HepG2 (cell line): ENCODE results near the gene IRF1. TPM values are rescaled to one million over a fixed set of nuclear protein-coding genes. Genes with fewer than 3 reads are reported as not detected.
A peak's percentile ranks its signal among the peaks of the same experiment; 100 is the strongest.

Source experiments
- ATAC-seq: fragments of 200-7000 bp; cut with Tn5 transposase; 3 replicates; pipeline ENCODE4 v1.9.1; 2020; ENCODE audit warnings: mild to moderate bottlenecking, moderate library complexity
- Bru-seq: library from RNA; stranded (reverse); fragments of 400-500 nt; gene quantifications from one replicate; lab custom pipeline; 2021; lab: Mats Ljungman, UMichigan
- BruChase-seq, 2 experiments: library from RNA; stranded (reverse); fragments of 400-500 nt; gene quantifications; one replicate each; lab custom pipeline; 2021; lab: Mats Ljungman, UMichigan
- BruUV-seq: library from RNA; stranded (reverse); fragments of 400-500 nt; replicated peaks from 2 replicates; lab custom pipeline; 2021; lab: Mats Ljungman, UMichigan
- CTCF ChIA-PET: fragments of 300-600 bp; formaldehyde crosslinking; extraction: SDS; loops from one replicate; lab custom pipeline; 2021; ENCODE audit warnings: low total read pairs, inconsistent platforms, low intra/inter-chr PET ratio; lab: Yijun Ruan, JAX
- POLR2A ChIA-PET: fragments of 350-600 bp; sonication (Branson Sonifier 250); formaldehyde crosslinking; loops from one replicate; lab custom pipeline; 2020; ENCODE audit warnings: antibody characterized with exemption, inconsistent platforms; lab: Yijun Ruan, JAX
- DNase-seq: peaks from one replicate; pipeline ENCODE4 v3.0.0-alpha.2; 2015; ENCODE audit warnings: low spot score
- FAIRE-seq: peaks from 3 replicates; lab custom pipeline; 2011; peaks lifted over from hg19 to GRCh38; lab: Jason Lieb, UNC
- H2AFZ ChIP-seq: one replicate; pipeline ENCODE4 v1.6.1; 2011; ENCODE audit warnings: low read length, inconsistent platforms
- H3K27ac ChIP-seq: fragments of 300-600 bp; 3 replicates; pipeline ENCODE4 v1.8.0; 2011; ENCODE audit warnings: mixed run types, mild to moderate bottlenecking, mixed read lengths, low read length, inconsistent platforms; ENCODE audit not compliant: insufficient read depth; ENCODE audit errors: extremely low read length
- H3K27me3 ChIP-seq, 2 experiments: fragments of 200-600 bp in 1 of 2; 2 replicates in 1 of 2; 3 replicates in 1 of 2; pipeline versions ENCODE4 v1.6.0 to v1.8.0; 2011; ENCODE audit warnings: low read length in 2 of 2, mild to moderate bottlenecking in 2 of 2, moderate library complexity in 2 of 2, inconsistent platforms in 1 of 2; ENCODE audit not compliant: insufficient read depth in 2 of 2, control insufficient read depth in 1 of 2
- H3K36me3 ChIP-seq, 2 experiments: fragments of 200-600 bp in 1 of 2; replicated peaks in 1 of 2; 2 replicates in 1 of 2; 3 replicates in 1 of 2; pipeline versions ENCODE4 v1.5.1 to v1.8.0; 2011; ENCODE audit warnings: low read length in 2 of 2, inconsistent platforms in 1 of 2; ENCODE audit not compliant: insufficient read depth in 2 of 2, control insufficient read depth in 1 of 2
- H3K4me1 ChIP-seq: 2 replicates; pipeline ENCODE4 v1.5.1; 2012; ENCODE audit warnings: low read length, inconsistent platforms; ENCODE audit not compliant: insufficient read depth
- H3K4me2 ChIP-seq: 2 replicates; pipeline ENCODE4 v1.6.0; 2011; ENCODE audit warnings: low read depth, low read length, inconsistent platforms
- H3K4me3 ChIP-seq, 3 experiments: fragments of 200-600 bp in 1 of 3; sonication (generic), shearing (Covaris generic) in 1 of 3; replicated peaks in 1 of 3; 2 replicates each; pipeline ENCODE4 v1.5.1; 2011 to 2016; ENCODE audit warnings: low read length in 3 of 3, inconsistent platforms in 2 of 3, low read depth in 2 of 3, mild to moderate bottlenecking in 2 of 3, control low read depth in 1 of 3, mixed read lengths in 1 of 3; ENCODE audit not compliant: insufficient read depth in 1 of 3
- H3K79me2 ChIP-seq: one replicate; pipeline ENCODE4 v1.6.1; 2011; ENCODE audit warnings: low read length, inconsistent platforms; ENCODE audit not compliant: insufficient read depth
- H3K9ac ChIP-seq: 2 replicates; pipeline ENCODE4 v1.6.0; 2011; ENCODE audit warnings: mild to moderate bottlenecking, low read depth, low read length, inconsistent platforms; ENCODE audit not compliant: insufficient read depth
- H3K9me3 ChIP-seq: 2 replicates; pipeline ENCODE4 v1.5.1; 2012; ENCODE audit warnings: mild to moderate bottlenecking, low read length
- H4K20me1 ChIP-seq: 2 replicates; pipeline ENCODE4 v1.6.0; 2011; ENCODE audit warnings: inconsistent platforms, mild to moderate bottlenecking, low read length, moderate library complexity; ENCODE audit not compliant: insufficient read depth
- DNMT3B ChIP-seq: conservative IDR thresholded peaks from 2 replicates; pipeline ENCODE4 v1.6.1; 2016; ENCODE audit warnings: missing biosample characterization, control low read depth
- FOXP4 ChIP-seq: sonication (generic); formaldehyde crosslinking; IDR thresholded peaks from 2 replicates; pipeline ENCODE4 v1.4.0; 2020; ENCODE audit warnings: missing genetic modification reagents
- HOXD1 ChIP-seq: sonication (generic); formaldehyde crosslinking; IDR thresholded peaks from 2 replicates; pipeline ENCODE4 v1.5.0; 2020; ENCODE audit warnings: missing genetic modification reagents
- IRF2 ChIP-seq: IDR thresholded peaks from 2 replicates; pipeline ENCODE4 v1.6.1; 2018; ENCODE audit warnings: missing genetic modification reagents, missing compliant biosample characterization
- IRX3 ChIP-seq: sonication (generic); formaldehyde crosslinking; IDR thresholded peaks from 2 replicates; pipeline ENCODE4 v1.8.1; 2023; ENCODE audit warnings: mild to moderate bottlenecking, low read depth, missing genetic modification reagents, borderline replicate concordance
- KLF16 ChIP-seq, 2 experiments: sonication (generic) in 1 of 2; formaldehyde crosslinking in 1 of 2; IDR thresholded peaks; 2 replicates each; pipeline versions ENCODE4 v1.6.1 to v1.8.0; 2016 to 2023; ENCODE audit warnings: missing genetic modification reagents in 2 of 2, missing compliant biosample characterization in 1 of 2
- SMAD3 ChIP-seq: sonication (generic); formaldehyde crosslinking; IDR thresholded peaks from 2 replicates; pipeline ENCODE4 v1.4.0; 2020; ENCODE audit warnings: missing genetic modification reagents
- SP2 ChIP-seq: sonication (generic); formaldehyde crosslinking; IDR thresholded peaks from 2 replicates; pipeline ENCODE4 v1.5.1; 2020; ENCODE audit warnings: mild to moderate bottlenecking, missing genetic modification reagents
- ZFP62 ChIP-seq: sonication (generic); formaldehyde crosslinking; IDR thresholded peaks from 2 replicates; pipeline ENCODE4 v1.4.0; 2020; ENCODE audit warnings: missing genetic modification reagents
- ZNF20 ChIP-seq: sonication (generic); formaldehyde crosslinking; IDR thresholded peaks from 2 replicates; pipeline ENCODE4 v1.4.0; 2020; ENCODE audit warnings: mild to moderate bottlenecking, moderate library complexity, missing genetic modification reagents
- WGBS: methylation state at CpG from one replicate; pipeline ENCODE4 v1.1.6; 2017; ENCODE audit warnings: low lambda C conversion rate; 5-methylcytosine and 5-hydroxymethylcytosine counted together
- in situ Hi-C: cut with HindIII; loops from 2 replicates; pipeline ENCODE4 v1.10.0; 2017; ENCODE audit warnings: low pct_unique_long_range_greater_than_20kb; ENCODE audit not compliant: extremely low pct_ligation_motif_present
- intact Hi-C: fragments of 100-400 bp; cut with micrococcal nuclease; formaldehyde crosslinking; loops from one replicate; pipeline ENCODE4 v1.10.0; 2022; ENCODE audit not compliant: unreplicated experiment
- long read RNA-seq, 2 experiments: library from RNA in 1 of 2; library from polyadenylated mRNA in 1 of 2; stranded (forward) in 1 of 2; unstranded in 1 of 2; transcript quantifications; one replicate each; pipeline ENCODE4 v2.0.0, GENCODE V29; 2019 to 2022
- polyA minus RNA-seq, 3 experiments: library from RNA; depleted of rRNA, polyadenylated mRNA; stranded (reverse); fragments of >200 nt; gene quantifications; 2 replicates each; pipeline ENCODE4 v1.2.3, GENCODE V29; 2011; ENCODE audit warnings: low replicate concordance in 1 of 3
- polyA plus RNA-seq, 8 experiments: library from polyadenylated mRNA; depleted of rRNA in 3 of 8; stranded (reverse) in 7 of 8; unstranded in 1 of 8; fragments of >200 nt; fragmentation: Illumina TruSeq in 4 of 8; extraction: Trizol in 4 of 8; gene quantifications; 2 replicates each; pipeline versions ENCODE4 v1.2.1 to v1.2.3, GENCODE V29; 2011 to 2016; ENCODE audit warnings: low read depth in 4 of 8, missing spikeins in 1 of 8, mixed read lengths in 1 of 8; ENCODE audit not compliant: insufficient read depth in 1 of 8
- total RNA-seq, 5 experiments: library from RNA; depleted of rRNA; stranded (reverse); fragments of >200 nt; fragmentation: Illumina TruSeq; extraction: Trizol; gene quantifications; 2 replicates each; pipeline ENCODE4 v1.2.3, GENCODE V29; 2016; ENCODE audit warnings: low read depth in 1 of 5
- TF ChIP-seq, protein P1 (sequence below): sonication (generic); formaldehyde crosslinking; IDR thresholded peaks from 2 replicates; pipeline ENCODE4 v1.4.0; 2020; ENCODE audit warnings: missing genetic modification reagents
- TF ChIP-seq, protein P2 (sequence below): sonication (generic); formaldehyde crosslinking; IDR thresholded peaks from 2 replicates; pipeline ENCODE4 v1.5.0; 2020; ENCODE audit warnings: missing genetic modification reagents, mild to moderate bottlenecking, borderline replicate concordance

IRF1 gene
- total RNA-seq (2016; rRNA removed; fragmentation: Illumina TruSeq; extraction: Trizol) (5.8 and 8.8 TPM in 2 replicates), polyA plus RNA-seq (2011; rRNA removed) (4.1 and 4.4 TPM in 2 replicates), polyA minus RNA-seq (2011; rRNA and poly(A)+ RNA removed; ENCODE audit: low replicate concordance) (24.0 and 36.4 TPM in 2 replicates), Bru-seq, nascent RNA (percentile 71 among the genes with signal in this experiment), BruChase-seq, experiment 1, labeled RNA remaining after a 6-hour chase (percentile 65 among the genes with signal in this experiment), BruChase-seq, experiment 2, labeled RNA remaining after a 2-hour chase (percentile 68 among the genes with signal in this experiment)
- total RNA-seq (2016; cell fraction: cytosol; rRNA removed; fragmentation: Illumina TruSeq; extraction: Trizol; ENCODE audit: low read depth): 1.2 and 1.9 TPM in 2 replicates
- 4.4 and 10.1 TPM in 2 replicates for total RNA-seq (2016; cell fraction: insoluble cytoplasmic fraction; rRNA removed; fragmentation: Illumina TruSeq; extraction: Trizol)
- 2.5 and 3.3 TPM in 2 replicates for total RNA-seq (2016; cell fraction: membrane; rRNA removed; fragmentation: Illumina TruSeq; extraction: Trizol)
- 14.5 and 19.2 TPM in 2 replicates for total RNA-seq (2016; cell fraction: nucleus; rRNA removed; fragmentation: Illumina TruSeq; extraction: Trizol)
- polyA plus RNA-seq (2011; cell fraction: cytosol; rRNA removed): 4.7 and 4.8 TPM in 2 replicates
- polyA plus RNA-seq (2011; cell fraction: nucleus; rRNA removed): 10.1 and 10.8 TPM in 2 replicates
- polyA plus RNA-seq (2012): 3.4 and 4.0 TPM in 2 replicates
- 0.75 and 0.77 TPM in 2 replicates for polyA plus RNA-seq (2016; cell fraction: cytosol; fragmentation: Illumina TruSeq; extraction: Trizol; ENCODE audit: low read depth)
- 5.3 and 6.8 TPM in 2 replicates for polyA plus RNA-seq (2016; cell fraction: insoluble cytoplasmic fraction; fragmentation: Illumina TruSeq; extraction: Trizol; ENCODE audit: low read depth)
- polyA plus RNA-seq (2016; cell fraction: membrane; fragmentation: Illumina TruSeq; extraction: Trizol; ENCODE audit: low read depth): 0.80 and 1.4 TPM in 2 replicates
- 8.7 and 9.9 TPM in 2 replicates for polyA plus RNA-seq (2016; cell fraction: nucleus; fragmentation: Illumina TruSeq; extraction: Trizol; ENCODE audit: insufficient read depth, low read depth)
- 4.7 and 7.5 TPM in 2 replicates for polyA minus RNA-seq (2011; cell fraction: cytosol; rRNA and poly(A)+ RNA removed)
- polyA minus RNA-seq (2011; cell fraction: nucleus; rRNA and poly(A)+ RNA removed): 28.5 and 37.7 TPM in 2 replicates
- long read RNA-seq, experiment 1, partial matches to known transcripts: 0 of 2 reads
- long read RNA-seq, experiment 1, other reads (novel, unspliced or antisense): 1 of 2 reads
- long read RNA-seq, experiment 2, transcript IRF1-201 (10 exons, 3,579 nt): major isoform, 12 of 22 reads
- long read RNA-seq, experiment 2, partial matches to known transcripts: 3 of 22 reads
- long read RNA-seq, experiment 2, other reads (novel, unspliced or antisense): 7 of 22 reads

GRCh38 chr5:132490484-132491367, at the start of gene IRF1:
Gene IRF1, minus strand, starts transcription at chr5:132490773. Its CDS starts 1,295 bp downstream, at chr5:132489478.
- H3K4me3 ChIP-seq: peak within 1 kb of the TSS; percentile 65 to 85 (median 65)
- peaks cover 6% of the 10 kb centered on the region for H3K79me2 ChIP-seq
- peak; percentile 91 for ATAC-seq
- H3K4me2 ChIP-seq: peak within 1 kb of the TSS; percentile 97
- no peaks in the 10 kb centered on the region for H3K9me3 ChIP-seq
- peak; percentile 91 for DNase-seq
- peak within 1 kb of the TSS; percentile 78 for H3K27ac ChIP-seq
- TSS peak; percentile 96 for BruUV-seq
- 0% methylated on average over 2 of the region's 87 CpGs for WGBS
- peaks cover 10 to 23% of the 10 kb centered on the region in 2 experiments; a peak in 4 of 5 replicates for H3K36me3 ChIP-seq
- no peak within 1 kb of the TSS for H2AFZ ChIP-seq
- peak; percentile 54 for FAIRE-seq
- intact Hi-C loops (loop anchor here (2.0 kb wide), 1 partner anchor 72 kb away; no protein-coding TSS in a partner anchor), in situ Hi-C loops (loop anchor here (10.0 kb wide), 3 partner anchors 66 to 196 kb away; partner anchors contain the start of gene SLC22A4)
- POLR2A ChIA-PET: interaction anchor here (0.6 to 5.2 kb wide), 22 partner anchors 10 to 285 kb away, joined by 3 to 99 read pairs (median 10); partner anchors contain the start of genes SLC22A4 and SLC22A5
- CTCF ChIA-PET: interaction anchor here (2.6 kb wide), 1 partner anchor 71 kb away, joined by 9 read pairs; no protein-coding TSS in a partner anchor
- H3K27me3 ChIP-seq: no peaks in the 10 kb centered on the region
- peaks cover 3% of the 10 kb centered on the region; the same call in 1 of the 2 replicates for H4K20me1 ChIP-seq
- H3K9ac ChIP-seq: peak within 1 kb of the TSS; percentile 89
- H3K4me1 ChIP-seq: peaks cover 45% of the 10 kb centered on the region
- TF ChIP-seq KLF16 (CRISPR knock-in tag; IDR thresholded peaks at IDR 0.05) (peak in 1 of 2 experiments; percentile 58; a peak in 1 of 4 replicates), DNMT3B (CRISPR knock-in tag) (no peak), IRX3 (peak; percentile 59; the same call in 1 of the 2 replicates), SP2 (CRISPR knock-in tag) (peak; percentile 46), ZNF20 (CRISPR knock-in tag) (peak; percentile 75; the same call in 1 of the 2 replicates), IRF2 (CRISPR knock-in tag) (peak; percentile 52; the same call in 1 of the 2 replicates), HOXD1 (CRISPR knock-in tag) (peak; percentile 44; the same call in 1 of the 2 replicates), ZFP62 (CRISPR knock-in tag) (no peak), SMAD3 (CRISPR knock-in tag) (no peak), FOXP4 (no peak; the same call in 1 of the 2 replicates)
- TF ChIP-seq, protein P1, sequence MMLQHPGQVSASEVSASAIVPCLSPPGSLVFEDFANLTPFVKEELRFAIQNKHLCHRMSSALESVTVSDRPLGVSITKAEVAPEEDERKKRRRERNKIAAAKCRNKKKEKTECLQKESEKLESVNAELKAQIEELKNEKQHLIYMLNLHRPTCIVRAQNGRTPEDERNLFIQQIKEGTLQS (CRISPR knock-in tag): no peak; the same call in 1 of the 2 replicates
- TF ChIP-seq, protein P2, sequence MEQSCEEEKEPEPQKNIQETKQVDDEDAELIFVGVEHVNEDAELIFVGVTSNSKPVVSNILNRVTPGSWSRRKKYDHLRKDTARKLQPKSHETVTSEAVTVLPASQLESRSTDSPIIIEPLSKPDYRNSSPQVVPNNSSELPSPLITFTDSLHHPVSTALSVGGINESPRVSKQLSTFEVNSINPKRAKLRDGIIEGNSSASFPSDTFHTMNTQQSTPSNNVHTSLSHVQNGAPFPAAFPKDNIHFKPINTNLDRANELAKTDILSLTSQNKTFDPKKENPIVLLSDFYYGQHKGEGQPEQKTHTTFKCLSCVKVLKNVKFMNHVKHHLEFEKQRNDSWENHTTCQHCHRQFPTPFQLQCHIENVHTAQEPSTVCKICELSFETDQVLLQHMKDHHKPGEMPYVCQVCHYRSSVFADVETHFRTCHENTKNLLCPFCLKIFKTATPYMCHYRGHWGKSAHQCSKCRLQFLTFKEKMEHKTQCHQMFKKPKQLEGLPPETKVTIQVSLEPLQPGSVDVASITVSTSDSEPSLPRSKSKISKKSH (CRISPR knock-in tag): peak; percentile 59; the same call in 1 of the 2 replicates
